ENCODE results near the gene CDH24. TPM values are rescaled to one million over a fixed set of nuclear protein-coding genes. Genes with fewer than 3 reads are reported as not detected.

The CDH24 gene
- total RNA-seq, 1 experiment from 2014 or later = 9.0 TPM

- in situ Hi-C loops (cut with HindIII; ENCODE audit: low pct_unique_long_range_greater_than_20kb, low sequenced_read_pairs) (no loop called here), intact Hi-C loops (cut with micrococcal nuclease; ENCODE audit: unreplicated experiment) (no loop called here)
- H3K4me3 ChIP-seq (ENCODE audit: low read depth in 2 of 2, low read length in 2 of 2) = no peak overlapping the region
- no peak overlapping the region for H3K27ac ChIP-seq (ENCODE audit: low read length)
- ChIA-PET CTCF (no interaction called here), POLR2A (no interaction called here)
- ATAC-seq (no peak), DNase-seq (ENCODE audit: low read depth, low spot score) (no peak)
- no TSS peak for BruUV-seq (replicated peaks)
- no peaks in the 10 kb centered on the region for H3K9me3 ChIP-seq (ENCODE audit: control insufficient read depth, insufficient read depth, low read depth, low read length)
- H3K4me1 ChIP-seq (ENCODE audit: control insufficient read depth, insufficient read depth, low read length) = no peaks in the 10 kb centered on the region
- H3K27me3 ChIP-seq (ENCODE audit: control insufficient read depth, insufficient read depth, low read length) = no peaks in the 10 kb centered on the region
- no peaks in the 10 kb centered on the region for H3K36me3 ChIP-seq (ENCODE audit: control insufficient read depth, insufficient read depth, low read length)
- no peak for TF ChIP-seq POLR2AphosphoS5 (IDR thresholded peaks at IDR 0.05; ENCODE audit: low read depth, low read length)
- TF ChIP-seq REST (IDR thresholded peaks at IDR 0.05; ENCODE audit: insufficient read depth in 1 of 2, low read depth in 2 of 2, low read length in 1 of 2) = no peak
- TF ChIP-seq CTCF (IDR thresholded peaks at IDR 0.05) = no peak
- no peak for TF ChIP-seq TCF7L2 (IDR thresholded peaks at IDR 0.05; ENCODE audit: low read depth, low read length)
- no peak for TF ChIP-seq SIN3A (IDR thresholded peaks at IDR 0.05; ENCODE audit: borderline replicate concordance, insufficient read depth, low read depth, low read length)
Measured at GRCh38 chr14:23043145-23043544, 14.2 kb downstream of the CDH24 start.

- BruUV-seq (replicated peaks) = no TSS peak
- no peaks in the 10 kb centered on the region for H3K27me3 ChIP-seq (ENCODE audit: control insufficient read depth, insufficient read depth, low read length)
- no peaks in the 10 kb centered on the region for H3K4me1 ChIP-seq (ENCODE audit: control insufficient read depth, insufficient read depth, low read length)
- POLR2A ChIA-PET = interaction anchor here (0.5 to 0.6 kb wide), 2 partner anchors 38 to 54 kb away, joined by 7 read pairs; no protein-coding TSS in a partner anchor
- CTCF ChIA-PET = interaction anchor here (1.0 kb wide), 1 partner anchor 10 kb away, joined by 3 read pairs; no protein-coding TSS in a partner anchor
- TF ChIP-seq SIN3A (IDR thresholded peaks at IDR 0.05; ENCODE audit: borderline replicate concordance, insufficient read depth, low read depth, low read length) (no peak), CTCF (IDR thresholded peaks at IDR 0.05) (no peak), TCF7L2 (IDR thresholded peaks at IDR 0.05; ENCODE audit: low read depth, low read length) (no peak), REST (IDR thresholded peaks at IDR 0.05; ENCODE audit: insufficient read depth in 1 of 2, low read depth in 2 of 2, low read length in 1 of 2) (no peak), POLR2AphosphoS5 (IDR thresholded peaks at IDR 0.05; ENCODE audit: low read depth, low read length) (no peak)
- ATAC-seq = no peak
- no peak for DNase-seq (ENCODE audit: low read depth, low spot score)
- H3K4me3 ChIP-seq (ENCODE audit: low read depth in 2 of 2, low read length in 2 of 2) = no peak within 1 kb of the TSS
- H3K36me3 ChIP-seq (ENCODE audit: control insufficient read depth, insufficient read depth, low read length) = no peaks in the 10 kb centered on the region
- in situ Hi-C loops (cut with HindIII; ENCODE audit: low pct_unique_long_range_greater_than_20kb, low sequenced_read_pairs) (no loop called here), intact Hi-C loops (cut with micrococcal nuclease; ENCODE audit: unreplicated experiment) (no loop called here)
- no peak within 1 kb of the TSS for H3K27ac ChIP-seq (ENCODE audit: low read length)
- H3K9me3 ChIP-seq (ENCODE audit: control insufficient read depth, insufficient read depth, low read depth, low read length) = no peaks in the 10 kb centered on the region
Measured at GRCh38 chr14:23042162-23042965, 15.0 kb downstream of the CDH24 start, which contains the start of gene PSMB11. PSMB11 (plus strand) TSS chr14:23042212; CDS start chr14:23042226, 14 bp downstream.
